Measurements from ENCODE around the gene BRD3.

The BRD3 gene

GRCh38 chr9:134053941-134054761 lies 13.7 kb downstream of the BRD3 start:
- peak; percentile 56 for DNase-seq

GRCh38 chr9:134053401-134053871 lies 14.4 kb downstream of the BRD3 start:
- DNase-seq = no peak

- DNase-seq = no peak
Measured at GRCh38 chr9:134052941-134053340, 14.9 kb downstream of the BRD3 start.

DNA sequence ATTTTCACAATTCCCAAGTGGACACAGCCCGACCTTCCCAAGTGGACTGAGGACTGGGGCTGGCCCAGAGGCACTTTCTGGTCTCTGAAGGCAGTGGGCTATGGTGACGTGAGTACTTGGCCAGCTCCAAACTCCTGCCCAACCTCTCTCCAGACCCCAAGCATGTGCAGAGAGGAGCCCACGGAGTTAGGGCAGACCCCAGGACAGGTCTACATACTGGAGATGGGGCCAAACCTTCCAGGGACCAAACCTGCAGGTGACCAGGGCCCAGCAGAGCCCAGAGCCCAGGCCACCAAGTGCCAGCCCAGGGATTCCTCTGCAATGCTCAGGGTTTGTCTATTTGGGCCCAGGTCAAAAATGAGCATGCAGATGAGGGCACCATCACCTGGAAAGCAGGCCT lies 15.3 kb downstream of the BRD3 start:
- DNase-seq = no peak

- DNase-seq = no peak
Measured at GRCh38 chr9:134051319-134051718, 16.5 kb downstream of the BRD3 start.

DNA sequence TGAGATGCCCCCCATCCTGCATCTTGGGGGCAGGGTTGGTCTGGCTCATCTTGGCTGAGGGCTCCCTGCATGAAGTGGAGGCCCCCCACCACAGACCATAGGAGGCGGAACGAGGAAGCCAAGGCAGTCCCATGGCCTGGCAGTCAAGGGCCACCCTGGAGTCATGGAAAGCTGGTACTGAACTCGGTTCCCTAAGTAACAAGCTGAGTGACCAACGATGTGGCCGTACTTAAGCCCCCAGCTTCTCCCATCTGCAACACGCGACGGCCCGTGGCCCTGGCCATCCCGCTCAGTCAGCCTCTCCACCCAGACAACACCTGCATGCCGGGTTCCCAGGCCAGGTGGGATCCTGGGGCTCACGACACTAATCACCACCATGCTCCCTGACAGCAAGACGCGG lies 17.1 kb downstream of the BRD3 start:
- no peak for DNase-seq

- DNase-seq = no peak
Measured at GRCh38 chr9:134049772-134050588, 17.8 kb downstream of the BRD3 start.

DNA sequence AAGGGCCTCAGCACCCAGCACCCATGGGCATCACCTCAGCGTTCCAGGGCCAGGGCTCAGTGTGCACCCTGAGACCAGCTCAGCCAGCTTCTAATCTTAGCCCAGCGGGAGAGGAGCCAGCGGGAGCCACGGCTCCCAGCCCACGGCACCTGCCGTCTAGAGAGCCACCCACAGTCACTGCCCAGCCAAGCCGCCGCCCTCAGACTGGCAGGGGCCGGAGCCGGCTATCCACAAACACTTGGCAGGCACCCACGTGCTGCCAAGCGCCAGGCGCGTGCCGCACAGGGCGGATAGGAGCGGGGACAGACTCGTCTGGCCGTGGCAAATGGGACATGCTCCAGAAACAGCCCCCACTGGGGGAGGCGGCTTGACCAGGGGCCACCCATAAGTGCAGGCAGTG lies 18.6 kb downstream of the BRD3 start:
- DNase-seq = no peak

DNA sequence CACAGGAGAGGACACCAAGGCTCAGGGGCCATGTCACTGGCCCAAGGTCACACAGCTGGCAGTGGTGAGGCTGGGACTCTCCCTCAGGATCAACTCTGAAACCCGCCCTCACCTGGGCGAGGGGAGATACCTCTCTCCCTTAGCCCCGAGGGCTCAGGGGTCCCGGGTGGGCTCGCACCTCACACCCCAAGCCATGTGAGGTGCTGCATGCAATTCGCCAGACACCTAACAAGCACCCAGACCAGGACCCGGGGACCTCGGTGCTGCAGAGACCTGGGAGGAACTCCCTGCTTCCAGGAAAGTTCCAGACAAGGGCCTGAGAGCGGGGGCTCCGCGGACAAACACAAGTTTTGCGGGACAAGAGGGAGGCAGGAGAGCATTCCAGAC lies 19.3 kb downstream of the BRD3 start:
- no peak for DNase-seq

GRCh38 chr9:134047868-134048581 lies 19.8 kb downstream of the BRD3 start:
- DNase-seq = no peak

DNA sequence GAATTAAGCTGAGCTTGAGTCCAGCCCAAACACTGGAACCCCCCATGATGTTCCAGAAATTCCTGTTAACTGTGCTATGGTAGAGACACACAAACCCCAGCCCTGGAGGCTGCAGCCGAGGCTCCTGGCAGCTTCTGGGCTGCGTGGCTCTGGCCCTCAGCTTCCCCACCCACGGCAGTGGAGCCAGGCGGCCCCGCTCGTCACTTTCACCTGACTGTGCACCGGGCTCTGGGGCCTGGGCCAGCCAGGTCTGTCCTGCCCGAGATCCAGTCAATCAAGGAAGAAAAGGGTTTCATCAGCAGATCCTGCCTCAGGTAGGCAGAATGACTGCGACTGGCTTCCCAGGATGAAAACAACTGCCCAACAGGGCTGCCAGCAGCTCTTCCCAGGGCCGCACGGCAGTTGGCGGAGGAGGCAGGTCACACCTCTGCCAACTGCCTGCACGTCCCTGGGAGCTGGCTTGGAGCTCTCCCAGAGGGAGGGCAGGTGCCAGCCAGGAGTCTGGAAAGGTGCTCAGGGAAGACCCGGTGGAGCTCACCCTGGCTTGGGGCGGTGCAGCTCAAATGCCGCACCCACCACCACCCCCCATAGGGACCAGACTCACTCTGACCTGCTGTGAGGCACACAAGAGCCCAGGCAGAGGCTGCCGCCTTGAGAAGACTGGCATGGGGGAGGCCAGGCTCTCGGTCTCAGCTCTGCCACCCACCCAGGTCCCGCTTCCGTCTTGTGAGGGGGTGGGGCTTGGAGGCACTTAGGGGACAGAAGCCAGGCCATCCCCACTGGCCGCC lies 20.7 kb downstream of the BRD3 start:
- no peak for DNase-seq

DNA sequence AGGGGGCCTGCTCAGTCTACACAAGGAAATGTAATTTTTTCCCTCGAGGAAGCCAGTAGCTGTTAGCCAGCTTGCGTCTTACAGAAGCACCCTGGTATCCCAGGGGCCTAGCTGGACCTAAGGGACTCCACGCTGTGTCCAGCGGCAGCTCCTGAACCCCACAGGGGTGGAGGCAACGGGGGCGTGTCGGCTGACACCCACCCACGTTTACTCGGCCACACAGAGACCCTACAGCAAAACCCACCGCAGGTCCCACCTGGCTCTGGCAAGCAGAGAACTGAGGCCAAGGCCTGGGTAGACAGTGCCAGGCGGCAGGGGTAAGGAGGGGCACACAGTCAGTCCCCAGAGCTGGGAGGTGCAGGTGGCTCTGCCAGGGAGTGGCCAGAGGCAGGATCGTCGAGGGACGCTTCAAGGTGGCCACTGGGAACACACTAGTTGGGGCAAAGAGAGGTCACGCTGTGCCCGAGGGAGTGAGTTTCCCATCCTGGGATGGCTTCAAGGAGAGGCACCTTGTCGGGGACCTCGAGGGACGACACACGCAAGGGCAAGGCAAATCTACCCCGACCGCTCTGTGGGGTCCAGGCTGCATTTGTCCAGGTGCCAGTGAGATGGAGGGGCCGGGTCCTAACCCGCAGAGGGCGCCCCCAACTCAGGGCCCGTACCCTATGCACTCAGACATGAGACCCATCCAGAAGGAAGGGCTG lies 21.8 kb downstream of the BRD3 start:
- DNase-seq = no peak

DNA sequence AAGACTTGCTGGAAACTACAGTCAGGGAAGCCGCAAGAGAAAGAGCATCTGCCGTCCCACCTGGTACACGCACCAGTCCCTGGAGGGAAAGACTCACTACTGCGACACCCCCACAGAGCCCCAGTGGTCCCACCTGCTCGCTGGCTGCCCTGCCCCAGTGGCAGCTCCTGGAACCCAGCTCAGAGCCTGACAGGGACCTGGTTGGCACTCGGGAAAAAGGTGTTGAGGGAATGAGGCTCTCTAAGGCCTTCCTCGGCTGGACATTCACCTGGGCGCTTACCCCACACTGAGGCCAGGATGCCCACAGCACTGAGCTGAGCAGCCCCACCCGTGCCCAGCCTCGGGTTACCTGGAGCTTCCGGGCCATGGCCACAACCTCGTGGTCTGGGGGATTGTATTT lies 22.9 kb downstream of the BRD3 start:
- DNase-seq = no peak

GRCh38 chr9:134043531-134043988 lies 24.3 kb downstream of the BRD3 start:
- DNase-seq = no peak

DNA sequence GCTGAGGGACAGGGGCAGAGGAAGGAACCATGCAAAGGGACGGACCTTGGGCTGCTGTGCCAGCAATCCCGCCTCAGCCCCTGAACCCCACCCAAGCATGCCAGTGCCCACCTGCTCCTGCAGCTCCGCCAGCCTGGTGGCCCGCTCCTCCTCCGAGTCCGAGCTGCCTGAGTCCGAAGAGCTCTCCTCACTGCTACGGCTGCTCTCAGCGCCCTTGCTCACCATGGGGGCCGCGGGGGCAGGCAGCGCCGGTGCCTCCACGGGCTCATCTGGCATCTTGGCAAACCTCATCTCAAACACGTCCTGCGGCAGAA lies 26.2 kb downstream of the BRD3 start:
- no peak for DNase-seq

GRCh38 chr9:134040781-134041648 lies 26.8 kb downstream of the BRD3 start:
- DNase-seq = no peak

- DNase-seq = no peak
Measured at GRCh38 chr9:134040176-134040565, 27.7 kb downstream of the BRD3 start.

- no peak for DNase-seq
Measured at GRCh38 chr9:134039386-134040175, 28.2 kb downstream of the BRD3 start.

DNA sequence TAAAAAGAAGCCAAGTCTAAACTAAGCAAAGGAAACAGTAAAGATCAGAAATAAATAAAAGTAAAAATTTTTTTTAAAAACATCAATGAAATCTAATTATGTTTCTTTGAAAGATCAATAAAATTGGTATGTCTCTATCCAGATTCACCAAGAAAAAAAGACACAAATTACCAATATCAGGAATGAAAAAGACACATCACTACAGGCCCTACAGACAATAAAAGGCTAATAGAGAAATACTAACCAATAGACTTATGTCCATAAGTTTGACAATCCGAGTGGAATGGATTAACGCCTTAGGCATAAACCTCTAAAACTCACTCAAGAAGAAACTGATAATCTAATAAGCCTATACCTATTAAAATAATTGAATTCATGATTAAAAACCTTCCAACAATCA lies 30.2 kb downstream of the BRD3 start:
- DNase-seq = no peak

GRCh38 chr9:134036130-134036529 lies 31.7 kb downstream of the BRD3 start:
- DNase-seq = no peak
